Measurements from ENCODE around the gene TRIM39.

TRIM39 gene

GRCh38 chr6:30327232-30327746 is 562 bp downstream of the TRIM39 start (continued):
- TF ChIP-seq ZNF398 (tag by site-specific recombination; IDR thresholded peaks at IDR 0.05) (no peak), ZNF585B (tag by site-specific recombination; IDR thresholded peaks at IDR 0.05) (no peak), GLIS2 (tag by site-specific recombination; IDR thresholded peaks at IDR 0.05) (no peak), ZNF112 (tag by site-specific recombination; IDR thresholded peaks at IDR 0.05) (no peak), YY1 (tag by site-specific recombination; IDR thresholded peaks at IDR 0.05) (no peak), ZNF544 (tag by site-specific recombination; IDR thresholded peaks at IDR 0.05) (no peak), ZFP69B (tag by site-specific recombination; IDR thresholded peaks at IDR 0.05) (no peak), KLF17 (tag by site-specific recombination; IDR thresholded peaks at IDR 0.05) (no peak), ZFP3 (tag by site-specific recombination; IDR thresholded peaks at IDR 0.05; ENCODE audit: low read depth) (no peak), ZNF19 (tag by site-specific recombination; IDR thresholded peaks at IDR 0.05; ENCODE audit: low read depth) (no peak), ZNF248 (tag by site-specific recombination; IDR thresholded peaks at IDR 0.05) (no peak), ZNF707 (tag by site-specific recombination; IDR thresholded peaks at IDR 0.05) (no peak), ZNF37A (tag by site-specific recombination; IDR thresholded peaks at IDR 0.05) (no peak), ZSCAN23 (tag by site-specific recombination; IDR thresholded peaks at IDR 0.05) (no peak), ZNF777 (tag by site-specific recombination; IDR thresholded peaks at IDR 0.05; ENCODE audit: borderline replicate concordance) (no peak), ZNF654 (tag by site-specific recombination; IDR thresholded peaks at IDR 0.05; ENCODE audit: low read depth) (no peak), ZNF155 (tag by site-specific recombination; IDR thresholded peaks at IDR 0.05) (no peak), ZBTB7A (tag by site-specific recombination; IDR thresholded peaks at IDR 0.05; ENCODE audit: low read depth) (no peak), SCRT2 (tag by site-specific recombination; IDR thresholded peaks at IDR 0.05) (no peak), KLF7 (tag by site-specific recombination; IDR thresholded peaks at IDR 0.05; ENCODE audit: borderline replicate concordance) (no peak), ZBTB48 (tag by site-specific recombination; IDR thresholded peaks at IDR 0.05) (no peak; the same call in 1 of the 2 replicates), ZNF239 (tag by site-specific recombination; IDR thresholded peaks at IDR 0.05) (no peak), ZFHX2 (tag by site-specific recombination; conservative IDR thresholded peaks at IDR 0.05) (0 out of 2 replicates have a peak, but pooled peaks have one; percentile 0), ZNF76 (tag by site-specific recombination; IDR thresholded peaks at IDR 0.05; ENCODE audit: borderline replicate concordance, low read depth) (no peak), ZNF292 (tag by site-specific recombination; IDR thresholded peaks at IDR 0.05; ENCODE audit: borderline replicate concordance, low read depth) (no peak), ZNF391 (tag by site-specific recombination; IDR thresholded peaks at IDR 0.05; ENCODE audit: borderline replicate concordance, low read depth) (no peak), ZNF596 (tag by site-specific recombination; IDR thresholded peaks at IDR 0.05) (no peak), KLF16 (tag by site-specific recombination; IDR thresholded peaks at IDR 0.05) (no peak), ZNF280D (tag by site-specific recombination; IDR thresholded peaks at IDR 0.05) (no peak), SALL2 (tag by site-specific recombination; IDR thresholded peaks at IDR 0.05; ENCODE audit: borderline replicate concordance) (no peak)
- TF ChIP-seq, protein P1, sequence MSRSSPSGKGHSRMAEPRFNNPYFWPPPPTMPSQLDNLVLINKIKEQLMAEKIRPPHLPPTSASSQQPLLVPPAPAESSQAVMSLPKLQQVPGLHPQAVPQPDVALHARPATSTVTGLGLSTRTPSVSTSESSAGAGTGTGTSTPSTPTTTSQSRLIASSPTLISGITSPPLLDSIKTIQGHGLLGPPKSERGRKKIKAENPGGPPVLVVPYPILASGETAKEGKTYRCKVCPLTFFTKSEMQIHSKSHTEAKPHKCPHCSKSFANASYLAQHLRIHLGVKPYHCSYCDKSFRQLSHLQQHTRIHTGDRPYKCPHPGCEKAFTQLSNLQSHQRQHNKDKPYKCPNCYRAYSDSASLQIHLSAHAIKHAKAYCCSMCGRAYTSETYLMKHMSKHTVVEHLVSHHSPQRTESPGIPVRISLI (tag by site-specific recombination; IDR thresholded peaks at IDR 0.05), result no peak
- TF ChIP-seq, protein P2, sequence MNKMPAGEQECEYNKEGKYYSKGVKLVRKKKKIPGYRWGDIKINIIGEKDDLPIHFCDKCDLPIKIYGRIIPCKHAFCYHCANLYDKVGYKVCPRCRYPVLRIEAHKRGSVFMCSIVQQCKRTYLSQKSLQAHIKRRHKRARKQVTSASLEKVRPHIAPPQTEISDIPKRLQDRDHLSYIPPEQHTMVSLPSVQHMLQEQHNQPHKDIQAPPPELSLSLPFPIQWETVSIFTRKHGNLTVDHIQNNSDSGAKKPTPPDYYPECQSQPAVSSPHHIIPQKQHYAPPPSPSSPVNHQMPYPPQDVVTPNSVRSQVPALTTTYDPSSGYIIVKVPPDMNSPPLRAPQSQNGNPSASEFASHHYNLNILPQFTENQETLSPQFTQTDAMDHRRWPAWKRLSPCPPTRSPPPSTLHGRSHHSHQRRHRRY (tag by site-specific recombination; IDR thresholded peaks at IDR 0.05), result no peak
- TF ChIP-seq, protein P3, sequence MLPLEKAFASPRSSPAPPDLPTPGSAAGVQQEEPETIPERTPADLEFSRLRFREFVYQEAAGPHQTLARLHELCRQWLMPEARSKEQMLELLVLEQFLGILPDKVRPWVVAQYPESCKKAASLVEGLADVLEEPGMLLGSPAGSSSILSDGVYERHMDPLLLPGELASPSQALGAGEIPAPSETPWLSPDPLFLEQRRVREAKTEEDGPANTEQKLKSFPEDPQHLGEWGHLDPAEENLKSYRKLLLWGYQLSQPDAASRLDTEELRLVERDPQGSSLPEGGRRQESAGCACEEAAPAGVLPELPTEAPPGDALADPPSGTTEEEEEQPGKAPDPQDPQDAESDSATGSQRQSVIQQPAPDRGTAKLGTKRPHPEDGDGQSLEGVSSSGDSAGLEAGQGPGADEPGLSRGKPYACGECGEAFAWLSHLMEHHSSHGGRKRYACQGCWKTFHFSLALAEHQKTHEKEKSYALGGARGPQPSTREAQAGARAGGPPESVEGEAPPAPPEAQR (tag by site-specific recombination; IDR thresholded peaks at IDR 0.05), result no peak
